Upper lobe of right lung (tissue), 1 donor: ENCODE data around the gene ZCCHC24. TPM values are rescaled to one million over a fixed set of nuclear protein-coding genes. Genes with fewer than 3 reads are reported as not detected.

Experiments used
- ATAC-seq: fragments of 200-7000 bp; cut with Tn5 transposase; one replicate; pipeline ENCODE4 v1.9.1; 2020; ENCODE audit warnings: mild to moderate bottlenecking, moderate library complexity
- DNase-seq: peaks from one replicate; pipeline ENCODE4 v3.0.0-alpha.2; 2020
- H3K27ac ChIP-seq: fragments of 200-600 bp; one replicate; pipeline ENCODE4 v1.8.0; 2022
- H3K27me3 ChIP-seq: fragments of 200-600 bp; one replicate; pipeline ENCODE4 v1.8.0; 2022; ENCODE audit warnings: mild to moderate bottlenecking
- H3K36me3 ChIP-seq: fragments of 200-600 bp; one replicate; pipeline ENCODE4 v1.8.0; 2022
- H3K4me1 ChIP-seq: fragments of 200-600 bp; one replicate; pipeline ENCODE4 v1.8.0; 2022
- H3K4me3 ChIP-seq: fragments of 200-600 bp; one replicate; pipeline ENCODE4 v1.8.0; 2022; ENCODE audit warnings: mild to moderate bottlenecking
- H3K9me3 ChIP-seq: fragments of 200-600 bp; one replicate; pipeline ENCODE4 v1.8.0; 2022
- intact Hi-C: fragments of 100-400 bp; cut with DNase I; formaldehyde crosslinking; loops from one replicate; pipeline ENCODE4 v1.11.0; 2022
- total RNA-seq: library from RNA; stranded (reverse); fragmentation: NEBNext Ultra II Directional; extraction: Animal tissue kit (Norgen Biotek cat#: 25700); gene quantifications from one replicate; pipeline ENCODE4 v1.2.1, GENCODE V29; 2021
- TF ChIP-seq, protein P1 (sequence below): fragments of 200-600 bp; IDR thresholded peaks from one replicate; pipeline ENCODE4 v1.8.0; 2022; ENCODE audit warnings: antibody characterized with exemption
- donor health status: DM: no; HTN: yes; CAD: no; lungs with severe emphysema.

Gene ZCCHC24
- total RNA-seq, 1 donor from 2014 or later, result 32.4 TPM

DNA sequence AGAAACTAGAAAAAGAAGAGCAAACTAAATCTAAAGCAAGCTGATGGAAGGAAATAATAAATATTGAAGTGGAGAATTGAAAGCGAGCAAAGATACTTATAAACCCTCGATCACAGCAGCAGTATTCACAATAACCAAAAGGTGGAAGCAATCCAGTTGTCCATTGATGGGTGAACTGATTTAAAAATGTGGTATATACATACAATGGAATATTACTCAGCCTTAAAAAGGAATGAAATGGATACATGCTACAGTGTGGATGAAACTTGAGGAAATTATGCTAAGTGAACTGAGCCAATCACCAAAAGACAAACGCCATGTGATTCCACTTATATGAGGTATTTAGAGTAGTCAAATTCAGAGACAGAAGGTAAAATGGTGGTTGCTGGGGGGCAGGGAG is 17.5 kb downstream of the ZCCHC24 start:
- peaks cover 17% of the 10 kb centered on the region for H3K4me1 ChIP-seq
- peaks cover 25% of the 10 kb centered on the region for H3K36me3 ChIP-seq
- ATAC-seq, result no peak

DNA sequence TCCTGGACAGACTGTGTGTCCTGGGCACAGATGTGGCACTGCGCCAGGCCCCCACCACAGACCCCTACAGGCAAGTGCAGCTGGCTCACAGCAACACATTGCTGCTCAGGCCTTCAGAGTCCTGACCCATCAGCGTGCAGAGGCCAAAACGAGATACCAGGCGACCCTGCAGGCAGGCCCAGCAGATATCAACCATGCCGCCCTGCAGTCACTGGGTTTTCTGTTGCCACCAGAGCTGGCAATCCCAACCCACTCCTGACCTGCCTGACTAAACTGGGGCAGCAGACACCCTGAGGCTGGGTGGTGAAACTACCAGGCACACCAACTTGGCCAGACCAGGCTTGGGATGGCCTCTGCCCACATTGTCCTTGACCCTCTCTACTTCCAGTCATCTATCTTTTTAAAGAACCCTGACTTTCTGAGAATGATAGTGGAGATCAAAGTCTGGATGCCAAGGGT is 20.3 kb downstream of the ZCCHC24 start:
- H3K27me3 ChIP-seq, result no peaks in the 10 kb centered on the region
- H3K4me1 ChIP-seq, result peaks cover 39% of the 10 kb centered on the region
- H3K27ac ChIP-seq, result peak overlapping the region; percentile 44
- intact Hi-C loops, result no loop called here
- H3K4me3 ChIP-seq, result no peak overlapping the region
- DNase-seq (no peak), ATAC-seq (no peak)
- no peaks in the 10 kb centered on the region for H3K9me3 ChIP-seq
- peaks cover 13% of the 10 kb centered on the region for H3K36me3 ChIP-seq
- TF ChIP-seq, protein P1, sequence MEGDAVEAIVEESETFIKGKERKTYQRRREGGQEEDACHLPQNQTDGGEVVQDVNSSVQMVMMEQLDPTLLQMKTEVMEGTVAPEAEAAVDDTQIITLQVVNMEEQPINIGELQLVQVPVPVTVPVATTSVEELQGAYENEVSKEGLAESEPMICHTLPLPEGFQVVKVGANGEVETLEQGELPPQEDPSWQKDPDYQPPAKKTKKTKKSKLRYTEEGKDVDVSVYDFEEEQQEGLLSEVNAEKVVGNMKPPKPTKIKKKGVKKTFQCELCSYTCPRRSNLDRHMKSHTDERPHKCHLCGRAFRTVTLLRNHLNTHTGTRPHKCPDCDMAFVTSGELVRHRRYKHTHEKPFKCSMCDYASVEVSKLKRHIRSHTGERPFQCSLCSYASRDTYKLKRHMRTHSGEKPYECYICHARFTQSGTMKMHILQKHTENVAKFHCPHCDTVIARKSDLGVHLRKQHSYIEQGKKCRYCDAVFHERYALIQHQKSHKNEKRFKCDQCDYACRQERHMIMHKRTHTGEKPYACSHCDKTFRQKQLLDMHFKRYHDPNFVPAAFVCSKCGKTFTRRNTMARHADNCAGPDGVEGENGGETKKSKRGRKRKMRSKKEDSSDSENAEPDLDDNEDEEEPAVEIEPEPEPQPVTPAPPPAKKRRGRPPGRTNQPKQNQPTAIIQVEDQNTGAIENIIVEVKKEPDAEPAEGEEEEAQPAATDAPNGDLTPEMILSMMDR, result no peak

More for the DNA sequence above, 17.5 kb downstream of the ZCCHC24 start:
- Histone ChIP-seq H3K4me3 (no peak overlapping the region), H3K27ac (no peak overlapping the region), H3K9me3 (no peaks in the 10 kb centered on the region), H3K27me3 (no peaks in the 10 kb centered on the region)
- TF ChIP-seq, protein P1, result no peak
- intact Hi-C loops, result no loop called here
- DNase-seq, result no peak

DNA sequence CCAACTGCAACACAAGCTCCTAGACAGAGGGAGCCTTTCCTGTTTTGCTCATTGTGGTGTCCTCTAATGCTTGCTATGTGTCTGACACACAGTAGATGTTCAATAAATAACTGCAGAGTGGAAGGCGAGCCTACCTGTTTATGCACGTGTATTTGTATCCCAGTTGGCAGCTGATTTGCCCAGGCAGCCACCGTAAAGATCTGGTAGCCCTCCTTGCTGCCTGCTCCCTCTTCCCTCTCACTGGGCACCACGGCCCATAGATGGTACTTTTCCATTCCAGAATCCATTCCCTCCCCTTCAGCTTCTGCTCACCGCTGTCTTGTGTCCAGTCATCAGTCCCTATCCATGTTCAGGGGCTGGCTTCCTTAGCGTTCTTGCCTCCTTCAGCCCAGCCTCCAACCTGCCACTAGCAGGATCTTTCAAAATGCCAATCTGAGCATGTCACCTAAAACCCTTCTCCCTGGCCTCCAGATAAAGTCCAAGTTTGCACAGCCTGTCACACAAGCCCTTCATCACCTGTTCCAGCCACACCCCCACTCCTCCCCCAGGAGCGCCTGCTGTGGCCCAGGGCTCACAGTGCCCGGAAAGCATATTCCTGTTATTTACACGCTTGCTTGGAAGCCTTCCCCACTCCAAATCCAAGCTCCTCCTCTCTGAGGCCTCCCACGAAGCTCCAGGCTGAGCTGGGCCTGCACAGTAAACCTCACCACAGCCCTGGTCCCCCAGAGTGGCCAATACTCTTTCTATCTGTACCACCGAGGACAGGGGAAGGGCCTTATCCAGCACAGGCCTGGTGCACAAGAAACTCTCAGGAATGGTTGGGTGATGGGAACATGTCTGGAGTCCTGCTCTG is 21.0 kb downstream of the ZCCHC24 start:
- intact Hi-C loops, result no loop called here
- ATAC-seq, result peak; percentile 89
- H3K4me3 ChIP-seq, result no peak overlapping the region
- H3K4me1 ChIP-seq, result peaks cover 45% of the 10 kb centered on the region
- no peaks in the 10 kb centered on the region for H3K9me3 ChIP-seq
- H3K27ac ChIP-seq, result peak overlapping the region; percentile 44
- TF ChIP-seq, protein P1, result no peak
- peaks cover 13% of the 10 kb centered on the region for H3K36me3 ChIP-seq
- H3K27me3 ChIP-seq, result no peaks in the 10 kb centered on the region
- DNase-seq, result peak; percentile 79

DNA sequence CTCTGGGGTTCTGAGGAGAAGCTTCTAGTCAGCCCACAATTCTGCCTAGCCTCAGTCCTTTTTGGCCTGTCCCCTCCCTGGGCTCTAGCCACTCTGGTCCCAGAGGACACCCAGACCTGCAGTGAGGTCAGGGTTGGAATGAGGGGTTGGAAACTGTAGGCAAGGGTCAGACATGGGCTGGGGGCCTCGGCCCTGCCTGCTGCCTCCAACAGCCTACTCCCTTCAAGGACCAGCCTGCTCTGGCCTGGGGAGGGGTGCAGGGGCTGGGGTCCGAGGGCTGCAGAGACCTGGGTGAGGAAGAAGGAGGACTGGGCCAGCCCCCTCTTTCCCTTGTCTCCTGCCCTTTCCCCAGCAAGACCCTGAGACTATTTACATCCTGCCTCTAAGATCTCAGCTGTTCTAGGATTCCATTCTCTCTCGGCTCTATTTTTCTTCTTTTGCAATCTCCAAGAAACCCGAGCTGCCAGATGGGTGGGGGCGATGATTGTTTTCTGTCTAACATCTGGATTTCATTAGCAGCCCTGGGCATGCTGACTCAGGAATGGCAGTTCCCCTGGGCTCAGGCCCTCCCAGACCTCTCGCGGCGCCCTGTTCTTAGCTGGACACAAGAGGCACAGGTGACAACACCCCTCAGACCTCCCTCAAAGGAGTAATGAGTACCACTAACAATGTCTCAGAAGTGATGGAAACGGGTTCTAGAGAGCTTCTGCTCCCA is 23.1 kb downstream of the ZCCHC24 start:
- H3K36me3 ChIP-seq, result peaks cover 13% of the 10 kb centered on the region
- intact Hi-C loops, result no loop called here
- H3K9me3 ChIP-seq, result no peaks in the 10 kb centered on the region
- peaks cover 55% of the 10 kb centered on the region for H3K4me1 ChIP-seq
- ATAC-seq (no peak), DNase-seq (no peak)
- peak overlapping the region; percentile 60 for H3K27ac ChIP-seq
- TF ChIP-seq, protein P1, result no peak
- H3K27me3 ChIP-seq, result no peaks in the 10 kb centered on the region
- H3K4me3 ChIP-seq, result no peak overlapping the region

DNA sequence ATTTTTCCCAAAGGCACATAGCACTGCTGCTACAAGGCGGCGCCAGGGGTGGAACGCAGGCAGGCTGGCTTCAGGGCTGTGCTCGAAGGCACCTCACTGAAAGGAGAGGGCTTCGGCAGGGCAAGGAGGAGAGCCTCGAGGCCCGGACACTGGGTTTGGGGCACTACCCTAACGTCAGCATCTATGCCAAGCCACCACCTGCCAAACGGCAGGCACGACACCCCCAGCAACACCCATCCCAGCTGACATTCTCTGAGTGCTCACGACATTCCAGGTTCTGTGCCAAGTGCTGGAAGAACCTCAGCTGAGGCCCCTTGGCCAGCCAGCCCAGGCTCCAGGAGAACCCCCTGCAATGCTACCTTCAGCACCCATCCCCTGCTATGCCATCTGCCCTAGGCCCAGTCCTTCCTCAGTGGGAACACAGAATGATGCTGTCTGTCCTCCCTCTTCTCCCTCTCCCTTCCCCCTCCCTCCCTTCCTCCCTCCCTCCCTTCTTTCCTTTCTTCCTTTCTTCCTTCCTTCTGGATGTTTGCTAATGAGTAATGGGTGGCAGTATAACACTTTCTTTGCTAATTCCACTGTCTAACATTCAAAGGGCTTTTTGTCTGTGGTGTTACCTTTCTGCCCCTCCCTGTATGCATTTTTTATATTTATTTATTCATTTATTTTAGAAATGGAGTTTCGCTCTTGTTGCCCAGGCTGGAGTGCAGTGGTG is 24.3 kb downstream of the ZCCHC24 start:
- Histone ChIP-seq H3K36me3 (peaks cover 13% of the 10 kb centered on the region), H3K27me3 (no peaks in the 10 kb centered on the region), H3K27ac (peak overlapping the region; percentile 60), H3K4me1 (peaks cover 56% of the 10 kb centered on the region), H3K4me3 (no peak overlapping the region), H3K9me3 (no peaks in the 10 kb centered on the region)
- DNase-seq (no peak), ATAC-seq (no peak)
- intact Hi-C loops, result no loop called here
- TF ChIP-seq, protein P1, result no peak
